Naive thymus-derived CD4-positive, alpha-beta T cell (primary cell): ENCODE measurements around the gene NRXN3. TPM values are rescaled to one million over a fixed set of nuclear protein-coding genes. Genes with fewer than 3 reads are reported as not detected.

Experiments used
- ATAC-seq: fragments of 150-1000 bp; cut with Tn5 transposase; 2 replicates; pipeline ENCODE4 v1.10.0; 2021; ENCODE audit warnings: mild to moderate bottlenecking, moderate library complexity
- CTCF ChIA-PET: fragments of 350-600 bp; sonication (Branson Sonifier 250); formaldehyde crosslinking; loops from one replicate; lab custom pipeline; 2021; ENCODE audit warnings: antibody characterized with exemption; lab: Charles Lee
- POLR2A ChIA-PET: fragments of 350-600 bp; sonication (Branson Sonifier 250); formaldehyde crosslinking; loops from one replicate; lab custom pipeline; 2021; ENCODE audit warnings: antibody characterized with exemption, inconsistent platforms; lab: Charles Lee
- DNase-seq, 9 donors: peaks; one replicate each; pipeline versions ENCODE4 v3.0.0 to v3.0.0-alpha.2; 2020 to 2022; ENCODE audit warnings: mixed read lengths in 1 of 9
- H3K27ac ChIP-seq: one replicate; pipeline ENCODE4 v1.7.0; 2013; ENCODE audit warnings: mild to moderate bottlenecking, low read depth, low read length, moderate library complexity
- H3K27me3 ChIP-seq, 2 donors: one replicate each; pipeline ENCODE4 v1.7.0; 2013; ENCODE audit warnings: low read length in 2 of 2, mild to moderate bottlenecking in 2 of 2, moderate library complexity in 2 of 2; ENCODE audit not compliant: control insufficient read depth in 2 of 2, insufficient read depth in 2 of 2
- H3K36me3 ChIP-seq, 3 experiments: 1 replicate in 2 of 3; 2 replicates in 1 of 3; pipeline ENCODE4 v1.7.0; 2013; ENCODE audit warnings: low read length in 3 of 3, mild to moderate bottlenecking in 3 of 3, moderate library complexity in 1 of 3; ENCODE audit not compliant: insufficient read depth in 3 of 3, control insufficient read depth in 2 of 3
- H3K4me1 ChIP-seq, 2 donors: one replicate each; pipeline ENCODE4 v1.7.0; 2013; ENCODE audit warnings: low read length in 2 of 2, mild to moderate bottlenecking in 2 of 2, moderate library complexity in 1 of 2; ENCODE audit not compliant: control insufficient read depth in 2 of 2, insufficient read depth in 2 of 2
- H3K4me3 ChIP-seq: 2 replicates; pipeline ENCODE4 v1.7.0; 2013; ENCODE audit warnings: mild to moderate bottlenecking, low read length
- H3K9me3 ChIP-seq, 3 experiments: 1 replicate in 2 of 3; 2 replicates in 1 of 3; pipeline ENCODE4 v1.7.0; 2013; ENCODE audit warnings: low read length in 3 of 3; ENCODE audit not compliant: control insufficient read depth in 2 of 3
- H3K27ac Mint-ChIP-seq, 9 donors: one replicate each; pipeline ENCODE4 v1.8.0; 2020 to 2022; ENCODE audit warnings: mixed read lengths in 9 of 9, mild to moderate bottlenecking in 8 of 9, moderate library complexity in 5 of 9, inconsistent platforms in 2 of 9
- H3K27me3 Mint-ChIP-seq, 5 donors: one replicate each; pipeline ENCODE4 v1.8.0; 2021 to 2022; ENCODE audit warnings: mixed read lengths in 5 of 5, mild to moderate bottlenecking in 1 of 5
- H3K36me3 Mint-ChIP-seq, 5 donors: one replicate each; pipeline ENCODE4 v1.8.0; 2020 to 2022; ENCODE audit warnings: mixed read lengths in 5 of 5, mild to moderate bottlenecking in 3 of 5, inconsistent platforms in 1 of 5
- H3K4me1 Mint-ChIP-seq, 7 donors: one replicate each; pipeline ENCODE4 v1.8.0; 2020 to 2022; ENCODE audit warnings: mixed read lengths in 7 of 7, mild to moderate bottlenecking in 3 of 7, inconsistent platforms in 1 of 7
- H3K4me3 Mint-ChIP-seq, 10 donors: one replicate each; pipeline ENCODE4 v1.8.0; 2020 to 2022; ENCODE audit warnings: mild to moderate bottlenecking in 10 of 10, mixed read lengths in 10 of 10, moderate library complexity in 6 of 10, inconsistent platforms in 2 of 10
- H3K9me3 Mint-ChIP-seq, 11 donors: one replicate each; pipeline ENCODE4 v1.8.0; 2020 to 2022; ENCODE audit warnings: mixed read lengths in 11 of 11, mild to moderate bottlenecking in 4 of 11, inconsistent platforms in 1 of 11, moderate library complexity in 1 of 11
- intact Hi-C, 2 donors: fragments of 100-400 bp; cut with micrococcal nuclease; formaldehyde crosslinking; loops; one replicate each; pipeline ENCODE4 v1.15.1; 2023
- polyA plus RNA-seq, 2 donors: library from polyadenylated mRNA; unstranded; fragments of 300-500 nt; fragmentation: Illumina TruSeq; gene quantifications; one replicate each; pipeline ENCODE4 v1.2.3, GENCODE V29; 2021
- total RNA-seq, 6 experiments: library from RNA in 5 of 6; stranded (reverse) in 5 of 6; gene quantifications; 1 replicate in 5 of 6; 2 replicates in 1 of 6; pipeline ENCODE4 v1.2.3 and lab custom pipeline; 2021 to 2026

Gene NRXN3
- total and polyA plus RNA-seq, 7 experiments from 2014 or later = not detected

- intact Hi-C loops = no loop called here
- H3K9me3 ChIP-seq = no peaks in the 10 kb centered on the region
- no peak overlapping the region for H3K4me3 Mint-ChIP-seq
- H3K36me3 ChIP-seq = no peaks in the 10 kb centered on the region
- H3K9me3 Mint-ChIP-seq = peaks cover 0 to 9% (median 0%) of the 10 kb centered on the region in 11 donors
- no peak overlapping the region for H3K27ac Mint-ChIP-seq
- H3K4me1 ChIP-seq = no peaks in the 10 kb centered on the region
- ChIA-PET POLR2A (no interaction called here), CTCF (no interaction called here)
- H3K27ac ChIP-seq = no peak overlapping the region
- H3K27me3 Mint-ChIP-seq = peaks cover 2 to 45% (median 33%) of the 10 kb centered on the region in 5 donors
- no peak for ATAC-seq
- peaks cover 0 to 4% (median 0%) of the 10 kb centered on the region in 7 donors for H3K4me1 Mint-ChIP-seq
- no peak for DNase-seq
- H3K36me3 Mint-ChIP-seq = no peaks in the 10 kb centered on the region
- no peaks in the 10 kb centered on the region for H3K27me3 ChIP-seq
- no peak overlapping the region for H3K4me3 ChIP-seq
Measured at GRCh38 chr14:78319406-78319805, 149.2 kb downstream of the NRXN3 start.

- H3K27me3 Mint-ChIP-seq = peaks cover 2 to 42% (median 33%) of the 10 kb centered on the region in 5 donors
- intact Hi-C loops = no loop called here
- Histone ChIP-seq H3K27ac (no peak overlapping the region), H3K9me3 (no peaks in the 10 kb centered on the region), H3K36me3 (no peaks in the 10 kb centered on the region), H3K4me1 (no peaks in the 10 kb centered on the region), H3K27me3 (no peaks in the 10 kb centered on the region), H3K4me3 (no peak overlapping the region)
- ChIA-PET POLR2A (no interaction called here), CTCF (no interaction called here)
- ATAC-seq (no peak), DNase-seq (no peak)
- H3K27ac Mint-ChIP-seq = no peak overlapping the region
- H3K36me3 Mint-ChIP-seq = no peaks in the 10 kb centered on the region
- H3K4me1 Mint-ChIP-seq = peaks cover 0 to 4% (median 0%) of the 10 kb centered on the region in 7 donors
- no peak overlapping the region for H3K4me3 Mint-ChIP-seq
- peaks cover 0 to 11% (median 0%) of the 10 kb centered on the region in 11 donors for H3K9me3 Mint-ChIP-seq
Measured at GRCh38 chr14:78319887-78320635, 149.9 kb downstream of the NRXN3 start.

- ATAC-seq (no peak), DNase-seq (no peak)
- Histone ChIP-seq H3K4me3 (no peak overlapping the region), H3K27ac (no peak overlapping the region), H3K4me1 (no peaks in the 10 kb centered on the region), H3K36me3 (no peaks in the 10 kb centered on the region), H3K9me3 (no peaks in the 10 kb centered on the region), H3K27me3 (no peaks in the 10 kb centered on the region)
- Mint-ChIP-seq H3K27ac (no peak overlapping the region), H3K27me3 (peaks cover 2 to 30% (median 18%) of the 10 kb centered on the region in 5 donors), H3K4me3 (no peak overlapping the region), H3K9me3 (peaks cover 0 to 13% (median 0%) of the 10 kb centered on the region in 11 donors), H3K36me3 (no peaks in the 10 kb centered on the region), H3K4me1 (peaks cover 0 to 4% (median 0%) of the 10 kb centered on the region in 7 donors)
- ChIA-PET CTCF (no interaction called here), POLR2A (interaction anchor here (0.6 kb wide), 1 partner anchor 22 kb away, joined by 4 read pairs; no protein-coding TSS in a partner anchor)
- intact Hi-C loops = no loop called here
Measured at GRCh38 chr14:78324353-78324752, 154.2 kb downstream of the NRXN3 start.

- no peak for ATAC-seq
- no peaks in the 10 kb centered on the region for H3K9me3 ChIP-seq
- no peaks in the 10 kb centered on the region for H3K36me3 Mint-ChIP-seq
- no peak overlapping the region for H3K4me3 ChIP-seq
- H3K4me1 ChIP-seq = no peaks in the 10 kb centered on the region
- intact Hi-C loops = no loop called here
- ChIA-PET POLR2A (no interaction called here), CTCF (no interaction called here)
- no peaks in the 10 kb centered on the region for H3K27me3 ChIP-seq
- no peak for DNase-seq
- no peaks in the 10 kb centered on the region for H3K36me3 ChIP-seq
- H3K9me3 Mint-ChIP-seq = peaks cover 0 to 5% (median 2%) of the 10 kb centered on the region in 11 donors
- no peak overlapping the region for H3K27ac ChIP-seq
- no peaks in the 10 kb centered on the region for H3K4me1 Mint-ChIP-seq
- no peak overlapping the region for H3K27ac Mint-ChIP-seq
- peaks cover 0 to 23% (median 8%) of the 10 kb centered on the region in 5 donors for H3K27me3 Mint-ChIP-seq
- no peak overlapping the region for H3K4me3 Mint-ChIP-seq
Measured at GRCh38 chr14:78325911-78326310, 155.7 kb downstream of the NRXN3 start.

GRCh38 chr14:78327426-78328221 lies 157.5 kb downstream of the NRXN3 start:
- Histone ChIP-seq H3K27me3 (no peaks in the 10 kb centered on the region), H3K27ac (no peak overlapping the region), H3K4me3 (no peak overlapping the region), H3K9me3 (no peaks in the 10 kb centered on the region), H3K4me1 (no peaks in the 10 kb centered on the region), H3K36me3 (no peaks in the 10 kb centered on the region)
- intact Hi-C loops = no loop called here
- Mint-ChIP-seq H3K9me3 (peaks cover 0 to 5% (median 1%) of the 10 kb centered on the region in 11 donors), H3K4me3 (no peak overlapping the region), H3K27ac (no peak overlapping the region), H3K4me1 (no peaks in the 10 kb centered on the region), H3K27me3 (peaks cover 0 to 12% (median 6%) of the 10 kb centered on the region in 5 donors), H3K36me3 (no peaks in the 10 kb centered on the region)
- DNase-seq (no peak), ATAC-seq (no peak)
- ChIA-PET POLR2A (no interaction called here), CTCF (no interaction called here)

- no peaks in the 10 kb centered on the region for H3K4me1 Mint-ChIP-seq
- Histone ChIP-seq H3K36me3 (no peaks in the 10 kb centered on the region), H3K4me3 (no peak overlapping the region), H3K27ac (no peak overlapping the region), H3K4me1 (no peaks in the 10 kb centered on the region), H3K27me3 (no peaks in the 10 kb centered on the region), H3K9me3 (no peaks in the 10 kb centered on the region)
- H3K9me3 Mint-ChIP-seq = peaks cover 0 to 15% (median 2%) of the 10 kb centered on the region in 11 donors
- ChIA-PET CTCF (no interaction called here), POLR2A (no interaction called here)
- peaks cover 0 to 14% (median 12%) of the 10 kb centered on the region in 5 donors for H3K27me3 Mint-ChIP-seq
- H3K36me3 Mint-ChIP-seq = peaks cover 0 to 8% (median 0%) of the 10 kb centered on the region in 5 donors
- H3K4me3 Mint-ChIP-seq = no peak overlapping the region
- DNase-seq (no peak), ATAC-seq (no peak)
- no peak overlapping the region for H3K27ac Mint-ChIP-seq
- intact Hi-C loops = no loop called here
Measured at GRCh38 chr14:78329371-78329770, 159.2 kb downstream of the NRXN3 start.
